ENCODE measurements around the gene NSMCE3.
A peak's percentile ranks its signal among the peaks of the same experiment; 100 is the strongest.

The NSMCE3 gene

GRCh38 chr15:29269485-29270168 is at the start of gene NSMCE3:
Gene NSMCE3 (minus strand): TSS chr15:29269822. CDS start chr15:29269705, 117 bp downstream.
- Histone ChIP-seq H3K4me1 (ENCODE audit: insufficient read depth, low read length, severe bottlenecking) (peaks cover 52% of the 10 kb centered on the region), H3K36me3 (ENCODE audit: insufficient read depth, low read length) (no peaks in the 10 kb centered on the region), H3K27ac (ENCODE audit: low read depth, low read length, poor library complexity, severe bottlenecking) (peak within 1 kb of the TSS; percentile 96), H3K79me2 (ENCODE audit: insufficient read depth, low read length) (peaks cover 16% of the 10 kb centered on the region; the same call in 1 of the 2 replicates), H3K9me2 (ENCODE audit: low read depth, low read length) (no peaks in the 10 kb centered on the region), H3F3A (ENCODE audit: insufficient read depth, low read length) (peaks cover 8% of the 10 kb centered on the region; the same call in 1 of the 2 replicates), H4K20me1 (ENCODE audit: insufficient read depth, low read length) (no peaks in the 10 kb centered on the region), H3K27me3 (ENCODE audit: insufficient read depth, low read length) (no peaks in the 10 kb centered on the region), H3K4me3 (ENCODE audit: low read depth, low read length, poor library complexity, severe bottlenecking) (peak within 1 kb of the TSS; percentile 76), H3K9ac (ENCODE audit: low read length) (peak within 1 kb of the TSS; percentile 75), H3K4me2 (ENCODE audit: low read length) (peak within 1 kb of the TSS; percentile 77), H2AFZ (ENCODE audit: low read length) (peak within 1 kb of the TSS; percentile 25), H3K9me3 (ENCODE audit: low read length) (no peaks in the 10 kb centered on the region)
- TF ChIP-seq EZH2 (IDR thresholded peaks at IDR 0.05; ENCODE audit: borderline replicate concordance, low read length) (no peak), CTCF (IDR thresholded peaks at IDR 0.05; ENCODE audit: low read length) (no peak)

- TF ChIP-seq CTCF (IDR thresholded peaks at IDR 0.05; ENCODE audit: low read length) (no peak), EZH2 (IDR thresholded peaks at IDR 0.05; ENCODE audit: borderline replicate concordance, low read length) (no peak)
- H3K4me2 ChIP-seq (ENCODE audit: low read length), result no peak overlapping the region
Measured at GRCh38 chr15:29316422-29316821, 46.8 kb upstream of the NSMCE3 start.

GRCh38 chr15:29312387-29312786 is 42.8 kb upstream of the NSMCE3 start:
- no peaks in the 10 kb centered on the region for H3K79me2 ChIP-seq (ENCODE audit: insufficient read depth, low read length)
- TF ChIP-seq EZH2 (IDR thresholded peaks at IDR 0.05; ENCODE audit: borderline replicate concordance, low read length) (no peak), CTCF (IDR thresholded peaks at IDR 0.05; ENCODE audit: low read length) (no peak)
- no peak overlapping the region for H3K27ac ChIP-seq (ENCODE audit: low read depth, low read length, poor library complexity, severe bottlenecking)
- no peaks in the 10 kb centered on the region for H3F3A ChIP-seq (ENCODE audit: insufficient read depth, low read length)
- no peaks in the 10 kb centered on the region for H3K9me3 ChIP-seq (ENCODE audit: low read length)
- H3K4me1 ChIP-seq (ENCODE audit: insufficient read depth, low read length, severe bottlenecking), result peaks cover 13% of the 10 kb centered on the region
- no peaks in the 10 kb centered on the region for H3K36me3 ChIP-seq (ENCODE audit: insufficient read depth, low read length)
- H2AFZ ChIP-seq (ENCODE audit: low read length), result no peak overlapping the region
- no peaks in the 10 kb centered on the region for H3K27me3 ChIP-seq (ENCODE audit: insufficient read depth, low read length)
- no peak overlapping the region for H3K4me2 ChIP-seq (ENCODE audit: low read length)
- H3K4me3 ChIP-seq (ENCODE audit: low read depth, low read length, poor library complexity, severe bottlenecking), result no peak overlapping the region
- H3K9me2 ChIP-seq (ENCODE audit: low read depth, low read length), result no peaks in the 10 kb centered on the region
- no peaks in the 10 kb centered on the region for H4K20me1 ChIP-seq (ENCODE audit: insufficient read depth, low read length)
- H3K9ac ChIP-seq (ENCODE audit: low read length), result no peak overlapping the region

More at GRCh38 chr15:29316422-29316821, 46.8 kb upstream of the NSMCE3 start:
- no peaks in the 10 kb centered on the region for H3K36me3 ChIP-seq (ENCODE audit: insufficient read depth, low read length)
- H3K27me3 ChIP-seq (ENCODE audit: insufficient read depth, low read length), result no peaks in the 10 kb centered on the region
- H3K27ac ChIP-seq (ENCODE audit: low read depth, low read length, poor library complexity, severe bottlenecking), result no peak overlapping the region
- H3K4me3 ChIP-seq (ENCODE audit: low read depth, low read length, poor library complexity, severe bottlenecking), result no peak overlapping the region
- H3K9me3 ChIP-seq (ENCODE audit: low read length), result no peaks in the 10 kb centered on the region
- no peaks in the 10 kb centered on the region for H4K20me1 ChIP-seq (ENCODE audit: insufficient read depth, low read length)
- H3F3A ChIP-seq (ENCODE audit: insufficient read depth, low read length), result no peaks in the 10 kb centered on the region
- H3K9ac ChIP-seq (ENCODE audit: low read length), result no peak overlapping the region
- H3K9me2 ChIP-seq (ENCODE audit: low read depth, low read length), result no peaks in the 10 kb centered on the region
- H2AFZ ChIP-seq (ENCODE audit: low read length), result no peak overlapping the region
- no peaks in the 10 kb centered on the region for H3K79me2 ChIP-seq (ENCODE audit: insufficient read depth, low read length)
- H3K4me1 ChIP-seq (ENCODE audit: insufficient read depth, low read length, severe bottlenecking), result no peaks in the 10 kb centered on the region

Data from OCI-LY1 (cell line).